Measurements from ENCODE around the gene HLX.

HLX gene

DNA sequence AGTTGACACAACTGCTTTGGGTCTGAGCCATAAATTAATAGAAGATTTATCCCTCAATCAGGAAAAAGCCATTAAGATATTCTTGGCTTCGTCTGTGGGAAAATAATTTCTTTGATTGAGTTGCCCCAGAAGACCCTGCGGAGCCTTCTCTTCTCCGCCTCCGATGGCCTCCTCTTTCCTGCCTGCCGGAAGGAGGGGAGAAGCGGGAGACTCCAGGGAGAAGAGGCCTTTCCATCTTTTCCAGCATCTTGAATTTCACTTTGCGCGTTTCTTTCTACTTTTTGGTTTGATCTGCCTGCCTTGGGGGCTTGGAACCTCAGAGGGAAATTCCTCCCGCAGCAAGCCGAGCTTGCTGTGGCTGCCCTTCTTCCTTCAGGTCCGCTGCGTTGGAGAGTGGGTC lies 16.8 kb downstream of the HLX start:
- DNase-seq = no peak

DNA sequence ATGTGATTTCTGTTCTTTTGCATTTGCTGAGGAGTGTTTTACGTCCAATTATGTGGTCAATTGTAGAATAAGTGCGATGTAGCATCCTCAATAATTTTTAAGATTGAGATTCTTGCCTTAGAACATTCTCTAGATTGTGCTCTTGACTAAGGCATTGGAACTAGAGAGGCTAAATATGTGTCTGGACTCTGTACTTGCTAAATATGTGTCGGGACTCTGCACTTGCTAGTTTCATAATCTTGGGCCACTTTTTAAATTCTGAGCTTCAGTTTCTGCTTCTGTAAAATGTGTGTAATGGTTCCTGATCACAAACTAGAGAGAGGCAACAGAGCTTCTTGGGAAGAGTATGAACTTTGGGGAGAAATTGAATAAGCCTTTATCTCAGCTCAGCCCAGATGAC lies 21.6 kb downstream of the HLX start:
- DNase-seq = no peak

DNA sequence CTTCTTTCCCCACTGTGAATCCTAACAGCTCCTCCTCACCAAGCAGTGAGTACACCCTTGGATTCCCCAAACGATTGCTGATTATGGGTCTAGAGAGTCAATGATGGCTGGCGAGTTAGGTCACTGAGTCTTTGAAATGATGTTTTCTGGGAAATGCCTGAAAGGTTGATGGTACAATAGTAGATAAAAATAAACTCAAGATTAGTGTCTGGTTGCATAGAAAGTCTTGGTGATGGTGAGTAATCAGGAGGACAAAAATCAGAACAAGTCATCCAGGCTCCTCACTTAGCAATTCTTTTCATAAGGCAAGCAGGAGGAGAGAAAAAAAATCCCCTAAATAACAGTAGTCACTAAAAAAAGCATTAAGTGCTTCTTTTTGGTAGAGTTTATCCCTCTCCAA lies 22.6 kb downstream of the HLX start:
- DNase-seq = no peak

DNA sequence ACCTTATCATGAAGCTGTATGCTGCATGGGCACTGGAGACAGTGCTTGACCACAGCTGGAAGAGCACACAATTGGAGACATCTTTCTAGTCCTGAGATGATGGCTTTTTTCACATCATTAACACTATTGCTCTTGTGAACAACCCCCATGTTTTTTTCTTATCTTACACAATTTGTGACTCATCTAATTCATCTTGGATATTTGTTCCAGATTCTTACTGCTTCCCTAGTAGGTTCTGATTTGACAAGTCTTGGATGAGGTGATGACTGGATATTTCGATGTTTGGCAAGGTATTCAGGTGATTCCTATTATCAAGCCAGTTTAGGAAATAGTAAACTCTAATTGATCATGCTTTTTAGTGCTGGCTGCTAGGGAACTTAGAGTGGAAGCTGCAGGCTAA lies 23.7 kb downstream of the HLX start:
- no peak for DNase-seq

DNA sequence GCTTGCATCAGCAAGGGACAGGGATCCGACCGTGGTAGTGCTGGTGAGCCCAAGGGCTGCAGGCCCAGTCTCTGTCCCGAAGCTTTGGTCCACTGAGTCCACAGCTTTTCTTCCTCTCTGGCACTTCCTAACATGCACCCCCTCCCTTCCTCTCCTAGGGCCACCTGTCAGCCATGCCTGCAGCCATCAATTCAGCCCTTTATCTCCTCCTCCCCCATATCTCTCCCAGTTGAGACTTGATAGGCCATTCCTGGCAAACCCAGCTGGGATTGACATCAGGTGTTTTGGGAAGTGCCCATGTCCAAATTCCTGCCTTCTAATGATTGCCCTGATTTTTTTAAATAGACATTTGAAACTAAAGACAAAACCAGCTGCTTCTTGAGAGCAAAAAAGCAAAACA lies 25.6 kb downstream of the HLX start:
- DNase-seq = no peak

DNA sequence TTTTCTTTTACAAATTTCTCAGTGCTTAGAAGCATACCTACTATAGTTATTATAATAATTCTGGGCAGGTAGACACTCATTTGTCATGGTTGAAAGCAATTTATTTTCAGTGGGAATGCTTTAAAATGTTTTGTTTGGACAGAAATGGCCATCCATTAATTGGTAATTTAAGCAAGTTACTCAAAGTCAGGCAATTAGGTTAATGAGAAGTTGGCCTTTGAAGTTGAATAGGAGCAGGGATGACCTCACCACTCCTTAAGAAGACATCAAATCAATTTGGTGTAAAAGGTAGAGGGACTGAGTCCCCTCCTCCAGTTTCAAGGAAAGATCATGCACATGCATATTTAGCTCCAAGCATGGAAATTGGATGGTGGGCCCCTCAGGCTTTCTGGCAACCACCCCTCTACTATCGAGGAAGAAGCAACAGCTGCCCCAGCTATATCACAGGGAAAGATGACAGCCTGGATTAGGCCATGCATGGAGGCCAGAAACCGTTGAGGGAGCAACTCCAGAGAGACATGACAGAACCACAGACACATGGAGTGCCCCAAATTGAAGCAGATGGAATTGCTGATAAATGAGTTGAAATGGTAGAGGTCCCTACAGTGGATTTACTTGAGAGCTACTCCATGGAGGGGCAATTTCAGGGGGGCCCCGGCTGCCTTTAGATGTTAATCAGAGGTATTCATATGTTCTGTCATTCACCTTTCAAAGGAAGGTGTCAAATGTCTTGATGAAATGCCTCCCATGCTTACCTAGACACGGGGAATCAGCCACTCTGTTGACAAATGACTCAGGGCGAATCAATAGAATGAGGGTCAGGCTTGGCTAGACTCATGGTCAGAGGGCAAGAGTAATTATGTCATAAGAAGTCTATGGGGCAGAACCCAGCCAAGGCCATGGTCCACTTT lies 26.7 kb downstream of the HLX start:
- peak in 1 of 2 experiments; percentile 16 for DNase-seq

DNA sequence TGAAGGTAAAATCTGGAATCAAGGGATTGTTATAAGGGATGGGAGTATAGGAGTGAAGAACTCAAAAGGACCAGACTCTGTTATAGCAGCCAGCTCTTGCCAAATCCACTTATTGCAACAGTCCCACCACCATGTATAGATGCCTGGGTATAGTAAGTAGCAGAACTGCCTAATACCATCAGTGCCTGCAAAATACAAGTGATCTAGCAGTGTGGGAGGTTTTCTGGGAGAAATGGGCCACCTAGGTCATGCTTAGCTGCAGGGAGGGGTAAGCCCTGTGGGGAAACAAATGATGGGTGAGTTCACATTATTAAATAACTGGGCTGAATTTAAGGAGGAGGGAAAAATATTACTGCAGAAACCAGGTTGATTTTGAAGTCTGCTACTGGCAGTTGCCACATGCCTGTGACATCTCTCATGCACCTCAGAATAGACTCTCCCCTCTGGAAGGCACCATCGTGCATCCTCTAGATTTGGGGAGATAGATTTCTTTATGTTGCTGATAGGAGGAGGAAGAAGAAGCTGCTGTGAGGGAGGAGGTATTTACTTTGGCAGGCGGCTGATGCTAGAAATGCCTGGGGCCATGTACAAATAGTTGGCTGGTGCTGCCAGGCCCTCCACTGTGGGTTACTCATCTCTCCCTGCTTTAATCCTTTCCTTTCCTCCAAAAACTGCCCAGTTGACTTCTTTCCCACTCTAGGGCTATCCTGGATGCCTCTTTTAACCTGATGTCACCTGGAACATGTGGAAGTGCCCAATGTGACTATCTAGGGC lies 27.5 kb downstream of the HLX start:
- DNase-seq = peak in 1 of 2 experiments; percentile 6

DNA sequence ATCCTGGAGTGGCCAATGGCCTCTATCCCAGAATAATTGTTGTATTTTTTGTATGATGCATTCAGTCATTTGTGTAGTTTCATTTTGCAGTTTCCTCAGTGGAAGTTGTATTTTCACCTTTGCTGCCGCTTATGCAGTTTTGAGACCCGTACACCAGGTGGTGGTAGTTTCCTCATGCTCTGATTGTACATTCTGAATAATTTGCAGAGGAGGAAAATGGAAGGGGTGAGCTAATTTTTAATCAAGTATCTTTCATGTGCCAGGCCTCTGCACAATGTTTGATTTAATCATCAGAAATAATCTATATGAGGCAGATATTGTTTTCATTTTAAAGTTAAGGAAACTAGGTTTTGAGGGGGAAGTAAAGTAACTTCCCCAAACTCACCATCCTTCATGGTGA lies 29.5 kb downstream of the HLX start:
- DNase-seq = peak in 1 of 2 experiments; percentile 29

DNA sequence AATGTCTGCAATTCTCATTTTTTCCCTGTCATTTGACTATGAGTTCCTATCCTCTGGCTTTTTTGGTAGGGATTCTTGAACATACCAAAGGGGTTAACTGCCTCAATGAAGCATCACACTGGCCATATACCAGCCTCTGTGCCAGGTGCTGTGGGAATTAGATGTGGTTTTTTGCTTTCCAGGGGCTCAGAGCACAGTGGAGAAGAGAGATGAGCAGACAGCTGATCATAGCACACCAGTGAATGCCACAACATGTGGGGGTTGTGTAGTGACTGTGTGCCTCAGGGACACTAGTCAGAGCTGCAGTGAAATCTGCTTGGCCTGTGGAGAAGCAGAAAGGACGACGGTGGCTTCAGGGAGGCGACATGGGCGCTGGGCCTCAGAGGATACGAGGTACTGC lies 30.8 kb downstream of the HLX start:
- no peak for DNase-seq

DNA sequence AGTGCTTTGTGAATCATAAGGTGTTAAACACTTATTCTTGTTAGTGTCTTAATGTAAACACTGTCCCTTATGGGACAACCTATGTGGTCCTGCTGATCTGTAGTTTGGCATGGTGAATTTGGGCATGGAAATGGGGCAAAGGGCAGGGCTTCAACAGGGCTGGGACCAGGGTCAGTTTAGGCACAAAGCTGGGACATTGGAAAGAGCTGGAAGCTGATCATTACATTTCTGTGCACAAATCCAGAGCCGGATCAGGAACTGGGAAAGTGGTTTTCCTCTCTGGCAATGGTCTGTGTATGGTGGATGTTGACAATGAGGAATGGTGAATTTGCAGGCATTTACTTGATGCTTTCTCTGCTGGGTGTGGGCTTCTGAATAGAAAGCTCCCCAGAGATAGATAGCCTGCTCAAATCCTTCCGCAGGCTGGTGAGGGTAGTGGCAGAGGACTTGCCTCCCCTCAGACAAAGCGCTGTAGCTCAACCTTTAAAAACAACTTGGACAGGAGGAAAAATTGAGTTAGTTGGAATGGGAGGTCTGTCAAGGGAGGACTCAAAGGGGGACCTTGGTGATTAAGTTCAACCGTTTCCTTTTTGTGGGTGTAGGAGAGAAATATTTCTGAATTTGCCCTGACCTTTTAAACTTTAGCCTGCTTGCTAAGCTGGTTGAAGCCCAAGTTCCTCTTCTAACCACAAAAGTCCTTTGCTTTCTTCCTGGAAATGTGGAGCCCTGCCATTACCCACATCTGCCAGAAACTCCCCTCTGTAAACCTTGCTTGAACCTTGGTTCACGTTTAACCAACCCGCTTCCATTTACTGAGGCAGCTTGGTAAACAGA lies 35.3 kb downstream of the HLX start:
- no peak for DNase-seq

DNA sequence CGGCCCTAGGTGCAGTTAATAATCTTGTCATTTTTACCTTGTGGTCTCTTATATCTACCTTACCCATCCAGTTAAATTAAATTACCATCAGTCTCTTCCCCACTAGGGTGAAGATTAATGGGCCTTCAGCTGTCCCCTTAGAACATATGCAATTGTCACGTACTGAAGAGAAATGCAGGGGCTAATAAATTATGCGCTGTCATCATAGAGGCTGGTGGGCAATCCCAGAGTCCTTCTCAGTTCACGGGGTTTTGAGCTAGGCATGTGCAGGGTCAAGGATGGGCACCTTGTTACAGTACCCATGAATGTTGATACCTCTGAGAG lies 35.8 kb downstream of the HLX start:
- DNase-seq = no peak

DNA sequence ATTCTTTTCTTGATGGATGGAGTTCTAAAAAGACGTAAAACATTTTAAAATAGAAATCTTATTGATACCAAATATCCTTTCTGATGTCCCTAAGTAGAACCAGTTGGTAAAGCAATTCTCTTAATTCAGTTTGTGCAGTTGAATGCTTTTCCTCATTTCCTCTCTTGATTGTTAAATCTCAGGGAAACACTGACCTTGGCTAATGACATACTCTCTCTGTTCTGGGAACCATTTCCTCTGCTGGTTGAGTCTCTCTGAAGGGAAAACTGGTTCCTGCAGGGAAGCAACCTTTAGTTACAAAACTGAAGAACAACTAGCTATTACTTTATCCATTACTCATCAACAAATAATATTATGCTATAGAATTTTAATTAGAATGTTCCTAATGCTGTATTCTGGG lies 36.7 kb downstream of the HLX start:
- DNase-seq = no peak

DNA sequence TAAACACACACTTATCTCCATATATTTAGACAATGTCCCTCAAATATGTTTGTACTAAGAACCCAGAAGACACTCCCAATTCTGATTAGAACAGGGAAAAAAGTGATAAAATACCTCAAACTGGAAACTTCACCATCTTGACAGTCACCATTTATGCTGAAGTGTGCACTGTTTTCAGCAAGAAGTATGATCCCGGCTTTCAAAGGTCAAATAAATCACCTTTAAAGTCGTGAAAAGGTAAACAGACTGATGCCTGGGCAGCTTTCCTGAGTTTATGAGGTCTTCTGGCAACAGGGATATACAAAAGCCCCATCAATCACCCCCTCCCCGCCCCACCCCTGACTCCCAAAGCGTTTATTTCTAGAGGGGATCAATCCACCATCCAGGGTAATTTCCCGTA lies 37.9 kb downstream of the HLX start:
- DNase-seq = no peak

DNA sequence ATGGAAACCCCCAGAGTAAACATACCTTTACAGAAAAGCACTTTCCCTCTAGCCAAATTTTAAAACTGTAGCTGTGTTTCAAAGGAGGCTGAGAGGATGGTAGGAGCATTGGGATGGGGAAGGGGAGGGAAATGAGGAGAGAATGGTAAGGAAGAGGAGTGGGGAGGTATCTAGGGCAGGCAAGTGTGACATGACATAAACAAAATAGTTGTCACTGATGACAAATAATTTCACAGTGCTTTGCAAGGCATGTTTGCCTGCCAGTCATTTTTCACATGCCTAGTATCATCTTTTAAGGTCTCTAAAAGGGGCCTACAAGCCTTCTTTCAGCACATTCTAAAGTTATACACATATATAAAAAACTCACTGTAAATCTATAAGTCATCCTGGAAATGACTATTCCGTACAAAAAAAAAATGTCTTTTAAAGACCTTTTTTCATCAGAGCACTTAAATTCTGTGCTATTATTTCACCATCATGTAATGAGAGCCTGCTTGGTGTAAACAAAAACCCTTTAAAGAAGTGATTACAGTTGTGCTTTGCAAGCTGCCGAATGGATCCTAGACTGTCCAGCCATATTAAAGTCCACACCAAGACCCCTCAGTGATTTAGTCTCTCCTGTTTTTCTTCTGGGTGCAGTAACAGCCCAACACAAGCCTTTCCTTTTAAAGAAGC lies 38.4 kb downstream of the HLX start:
- DNase-seq = no peak

DNA sequence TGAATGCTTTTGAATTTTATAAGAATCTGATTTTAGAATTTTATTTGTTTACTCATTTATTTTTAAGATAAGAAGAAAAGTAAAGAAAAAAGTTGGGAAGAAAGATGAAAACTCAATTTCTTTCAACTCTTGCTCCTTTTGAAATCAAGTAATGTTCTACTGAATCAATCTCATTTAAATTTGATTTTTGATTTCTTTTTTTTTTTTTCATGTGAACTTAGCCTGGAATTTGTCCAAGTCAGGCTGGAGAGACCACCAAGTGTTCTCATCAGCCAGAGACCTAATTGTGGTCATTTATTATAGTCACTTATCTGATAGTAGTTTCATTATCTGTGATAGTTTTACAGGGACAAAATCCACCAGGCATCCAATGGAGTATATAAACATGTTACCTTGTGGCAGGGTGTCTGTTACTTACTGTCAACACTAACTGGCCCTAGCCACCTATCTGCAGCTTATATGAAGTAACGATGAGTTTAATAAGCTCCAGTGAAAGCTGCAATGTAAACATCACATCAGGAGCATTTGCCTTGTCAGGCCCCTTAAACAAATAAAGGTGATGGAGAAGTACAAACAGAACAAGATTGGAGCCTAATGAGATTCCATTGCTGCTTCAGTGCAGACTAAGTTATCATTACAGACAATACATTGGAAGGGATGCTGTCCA lies 39.2 kb downstream of the HLX start:
- no peak for DNase-seq

DNA sequence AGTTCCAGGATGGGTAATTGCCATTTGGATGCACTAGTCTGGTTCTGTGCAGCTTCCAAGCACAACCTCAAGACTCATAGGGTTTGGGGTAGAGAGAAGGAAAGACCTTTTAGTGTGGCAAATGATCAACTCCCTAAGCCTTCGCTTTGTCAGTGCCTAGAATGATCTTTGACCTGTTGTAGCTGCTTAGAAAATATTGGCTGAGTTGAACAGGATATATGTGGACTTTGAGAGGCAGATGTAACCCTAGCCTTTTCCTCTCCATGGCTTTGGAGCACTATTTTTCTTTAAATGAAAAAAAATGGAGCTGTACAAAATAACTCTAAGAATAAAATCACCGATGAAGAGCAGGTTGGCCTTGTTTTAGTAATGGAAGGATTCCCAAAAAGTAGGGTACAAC lies 41.7 kb downstream of the HLX start:
- DNase-seq = no peak

DNA sequence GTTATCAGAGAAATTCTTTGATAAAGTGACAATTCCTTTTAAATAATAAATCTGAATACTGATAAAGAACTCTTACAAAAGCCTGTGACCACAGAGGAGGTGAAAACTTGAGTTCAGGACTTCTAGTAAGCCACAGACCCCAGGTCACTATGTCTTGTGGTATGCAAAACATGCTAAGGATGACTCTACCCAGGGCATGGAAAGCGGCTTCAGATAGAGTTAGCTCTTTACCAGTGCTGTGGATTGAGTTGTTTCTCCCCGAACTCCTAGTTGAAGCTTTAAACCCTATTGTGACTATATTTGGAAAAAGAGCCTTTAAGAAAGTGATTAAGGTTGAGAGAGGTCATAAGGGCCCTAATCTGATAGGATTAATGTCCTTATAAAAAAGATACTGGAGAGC lies 42.3 kb downstream of the HLX start:
- no peak for DNase-seq

DNA sequence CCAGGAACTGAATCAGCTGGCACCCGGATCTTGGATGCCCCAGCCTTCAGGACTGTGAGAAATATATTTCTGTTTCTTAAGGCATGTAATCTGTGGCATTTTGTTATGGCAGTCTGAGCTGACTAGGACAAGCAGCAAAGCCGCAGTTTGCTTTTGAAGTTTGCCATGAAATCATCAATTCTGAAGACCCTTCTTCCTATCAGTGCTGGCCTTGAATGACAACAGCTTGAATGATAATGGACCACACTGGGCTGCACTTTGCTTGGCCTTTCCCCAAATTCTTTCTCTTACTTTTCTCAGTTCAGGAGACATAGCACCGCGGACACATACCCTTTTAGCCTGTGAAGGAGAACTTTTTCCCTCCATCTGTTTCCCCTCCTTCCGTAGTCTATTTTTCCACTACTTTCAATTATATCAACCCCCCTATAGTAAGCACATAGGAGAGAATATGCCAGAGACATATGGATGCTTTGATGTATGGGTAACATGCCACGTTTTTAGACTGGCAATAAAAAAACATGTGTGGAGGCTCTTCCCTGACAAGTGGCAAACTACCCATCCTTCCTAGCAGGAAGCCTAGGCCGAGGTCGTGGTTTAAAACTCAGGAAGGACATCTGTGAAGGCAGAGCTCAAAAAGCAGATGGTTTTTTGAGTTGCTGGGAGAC lies 42.9 kb downstream of the HLX start:
- peak in 1 of 2 experiments; percentile 65 for DNase-seq

DNA sequence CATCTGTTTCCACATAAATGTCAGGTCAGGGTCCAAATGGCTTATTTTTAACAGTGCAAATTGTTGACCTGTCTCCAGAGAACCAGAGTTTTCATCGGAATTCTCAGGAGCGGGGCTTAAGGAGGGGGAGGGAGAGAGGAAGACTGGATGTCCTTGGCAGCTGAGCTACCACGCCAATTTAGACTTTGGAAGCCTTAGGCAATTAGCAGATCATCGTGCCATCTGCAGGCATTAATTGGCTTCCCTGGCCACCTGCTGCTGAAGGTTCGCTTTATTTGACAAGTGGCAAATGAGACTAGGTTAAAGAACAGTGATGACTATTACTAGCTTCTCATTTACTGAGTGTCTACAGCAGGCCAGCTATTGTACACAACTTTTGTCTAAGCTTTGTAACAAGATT lies 43.7 kb downstream of the HLX start:
- peak; percentile 86 to 97 for DNase-seq

DNA sequence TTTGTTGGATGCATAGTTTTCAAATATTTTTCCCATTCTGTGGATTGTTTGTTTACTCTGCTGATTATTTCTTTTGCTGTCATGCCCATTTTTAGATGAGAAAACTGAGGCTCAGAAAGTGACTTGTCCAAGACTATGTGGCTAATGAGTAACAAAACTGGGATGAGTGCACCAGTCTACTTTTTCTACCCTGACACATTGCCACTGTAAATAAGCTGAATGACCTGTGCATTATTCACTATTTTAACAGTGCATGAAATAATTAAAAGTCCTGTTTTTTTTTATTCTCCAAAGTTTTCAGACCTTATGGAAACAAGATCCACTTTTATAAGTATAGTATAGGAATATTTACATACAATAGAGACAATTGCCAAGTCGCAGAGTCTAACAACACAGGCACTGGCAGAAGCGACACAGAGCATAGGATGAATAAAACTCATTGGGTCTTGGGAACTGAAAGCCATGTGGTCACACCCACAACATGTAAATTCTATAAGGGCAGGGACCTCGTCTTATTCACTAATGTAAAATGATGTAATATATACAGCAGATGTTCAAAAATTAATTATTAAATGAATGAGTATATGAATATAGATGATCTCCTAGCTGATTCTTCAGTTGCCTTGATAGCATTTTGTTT lies 45.2 kb downstream of the HLX start:
- peak in 1 of 2 experiments; percentile 29 for DNase-seq

DNA sequence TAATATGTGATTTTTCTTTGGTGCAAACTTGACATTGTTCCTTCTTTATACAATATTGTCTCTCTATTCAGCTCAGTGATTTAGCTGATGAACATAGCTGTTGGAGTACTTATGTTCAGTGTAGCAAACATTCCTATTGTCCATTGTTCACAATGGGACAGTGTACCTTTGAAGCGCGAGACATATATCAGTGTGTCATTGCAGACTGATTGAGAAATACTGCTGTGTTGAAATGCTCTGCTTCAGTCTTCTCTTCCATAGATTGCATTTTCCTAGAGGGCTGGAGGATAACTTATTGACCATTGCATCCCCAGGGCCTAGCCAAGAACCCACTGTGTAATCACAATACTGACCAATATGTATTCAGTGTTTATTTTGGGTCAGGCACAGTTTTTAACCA lies 46.5 kb downstream of the HLX start:
- DNase-seq = no peak
